ENCODE results near the gene C10orf67.
"Not testable (repeated sequence)": the region's sequence is repeated elsewhere in the genome, so short reads cannot be mapped to it uniquely, and the experiment has no call there.

C10orf67 gene

DNA sequence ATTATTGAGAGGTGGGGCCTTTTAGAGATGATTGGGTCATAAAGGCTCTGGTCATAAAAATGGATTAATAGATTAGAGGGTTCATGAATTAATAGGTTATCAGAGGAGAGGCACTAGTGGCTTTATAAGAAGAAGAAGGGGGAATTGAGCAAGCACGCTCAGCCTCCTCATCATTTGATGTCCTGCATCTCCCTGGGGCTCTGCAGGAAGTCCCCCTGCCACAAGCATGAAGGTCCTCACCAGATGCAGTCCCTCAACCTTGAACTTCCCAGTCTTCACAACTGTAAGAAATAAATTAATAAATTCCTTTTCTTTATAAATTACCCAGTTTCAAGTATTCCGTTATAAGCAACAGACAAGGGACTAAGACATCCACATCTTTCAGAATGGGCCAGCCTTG, 17.1 kb upstream of the C10orf67 start:
- Histone ChIP-seq H3K9ac (ENCODE audit: low read length) (no peak overlapping the region), H3K36me3 (ENCODE audit: control insufficient read depth, low read depth, low read length) (no peaks in the 10 kb centered on the region), H3K27me3 (ENCODE audit: control insufficient read depth, insufficient read depth, low read length) (no peaks in the 10 kb centered on the region), H3K9me3 (ENCODE audit: control insufficient read depth, low read depth, low read length) (no peaks in the 10 kb centered on the region), H3K4me3 (ENCODE audit: low read length) (no peak overlapping the region), H3K27ac (ENCODE audit: low read length) (no peak overlapping the region), H3K4me1 (ENCODE audit: control insufficient read depth, low read depth, low read length) (no peaks in the 10 kb centered on the region)

DNA sequence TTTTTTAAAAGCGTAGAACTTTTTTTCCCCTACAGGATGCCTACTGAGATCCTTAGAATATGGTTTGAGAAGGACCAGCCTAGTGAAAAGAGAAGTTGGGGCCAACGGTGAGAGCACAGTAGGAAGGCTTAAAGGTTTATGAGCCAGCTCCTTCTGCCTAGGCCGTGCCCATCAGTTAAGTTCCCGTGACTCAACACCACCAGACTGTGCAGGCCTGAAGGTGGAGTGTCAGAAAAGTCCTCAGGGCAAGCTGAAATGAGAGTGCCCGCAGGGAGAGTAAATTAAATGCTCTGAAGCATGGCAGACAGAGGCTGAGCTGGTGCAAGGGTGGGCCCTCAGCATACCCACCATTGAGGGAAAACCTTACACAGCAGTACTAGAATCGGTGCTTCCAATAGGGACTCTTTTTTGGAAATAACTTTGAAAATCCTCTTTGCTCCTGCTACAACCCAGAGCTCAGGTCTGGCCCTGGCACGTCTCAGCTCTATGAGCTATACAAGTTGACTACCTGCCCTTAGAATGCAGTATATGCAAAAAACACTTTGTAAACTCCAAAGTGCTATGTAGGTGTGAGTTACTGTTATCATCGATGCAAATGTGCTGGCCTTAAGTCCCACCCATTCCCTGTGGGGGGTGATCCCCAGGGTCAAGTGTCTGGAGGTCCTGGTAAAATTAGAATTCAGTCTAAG, 15.2 kb upstream of the C10orf67 start:
- no peak overlapping the region for H3K9ac ChIP-seq (ENCODE audit: low read length)
- no peak overlapping the region for H3K27ac ChIP-seq (ENCODE audit: low read length)
- H3K9me3 ChIP-seq (ENCODE audit: control insufficient read depth, low read depth, low read length), result no peaks in the 10 kb centered on the region
- no peaks in the 10 kb centered on the region for H3K27me3 ChIP-seq (ENCODE audit: control insufficient read depth, insufficient read depth, low read length)
- no peak overlapping the region for H3K4me3 ChIP-seq (ENCODE audit: low read length)
- no peaks in the 10 kb centered on the region for H3K4me1 ChIP-seq (ENCODE audit: control insufficient read depth, low read depth, low read length)
- no peaks in the 10 kb centered on the region for H3K36me3 ChIP-seq (ENCODE audit: control insufficient read depth, low read depth, low read length)

DNA sequence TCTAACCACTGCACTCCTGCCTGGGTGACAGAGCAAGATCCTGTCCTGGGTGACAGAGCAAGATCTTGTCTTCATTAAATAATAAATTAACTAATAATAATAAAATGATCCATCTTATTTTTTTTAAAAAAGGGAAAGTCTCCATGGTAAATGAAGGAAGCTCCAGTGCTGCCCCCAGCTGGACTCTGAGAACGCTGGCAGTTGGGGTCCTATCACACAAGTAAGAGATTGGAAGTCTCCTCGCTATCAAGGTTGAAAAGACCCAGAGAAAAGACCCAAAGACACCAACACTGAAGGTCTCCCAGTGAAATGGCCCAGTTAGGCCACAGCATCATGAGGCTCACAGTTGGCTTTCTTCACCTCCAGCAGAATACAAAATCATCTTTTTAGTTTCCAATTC, 13.8 kb upstream of the C10orf67 start:
- Histone ChIP-seq H3K9ac (ENCODE audit: low read length) (no peak overlapping the region), H3K4me1 (ENCODE audit: control insufficient read depth, low read depth, low read length) (no peaks in the 10 kb centered on the region)

DNA sequence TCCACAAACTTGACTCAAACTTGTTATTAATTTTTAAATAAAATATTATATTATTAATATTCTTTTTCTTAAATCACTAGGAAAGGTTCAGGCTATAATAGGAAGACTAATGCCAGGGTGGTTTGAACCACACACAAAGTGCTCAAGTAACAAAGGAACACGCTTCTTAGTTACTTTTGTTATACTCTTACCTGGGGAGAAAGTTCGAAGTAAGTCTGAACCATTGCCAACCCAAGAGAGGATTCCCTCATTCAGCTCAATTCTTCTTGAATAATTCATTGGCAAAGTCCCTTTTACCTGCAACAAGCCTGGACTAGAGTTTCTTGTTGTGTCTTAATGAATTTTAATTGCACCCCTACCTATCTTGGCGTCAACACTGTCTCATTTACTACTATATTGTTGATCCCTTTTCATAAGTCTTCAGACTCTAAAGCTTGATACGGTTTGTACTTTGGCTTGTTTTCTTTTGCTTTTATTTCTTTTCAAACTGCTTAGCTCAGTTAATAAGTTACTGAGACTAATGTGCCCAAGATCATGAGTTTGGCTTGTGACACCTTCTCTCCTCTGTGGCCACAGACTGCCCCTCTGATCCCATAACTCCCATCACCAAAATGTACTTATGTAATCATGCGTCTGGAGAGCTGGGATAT, 10.2 kb upstream of the C10orf67 start:
- Histone ChIP-seq H3K4me3 (ENCODE audit: low read length) (no peak overlapping the region), H3K9me3 (ENCODE audit: control insufficient read depth, low read depth, low read length) (no peaks in the 10 kb centered on the region), H3K4me1 (ENCODE audit: control insufficient read depth, low read depth, low read length) (no peaks in the 10 kb centered on the region), H3K27me3 (ENCODE audit: control insufficient read depth, insufficient read depth, low read length) (no peaks in the 10 kb centered on the region), H3K9ac (ENCODE audit: low read length) (no peak overlapping the region), H3K27ac (ENCODE audit: low read length) (no peak overlapping the region), H3K36me3 (ENCODE audit: control insufficient read depth, low read depth, low read length) (no peaks in the 10 kb centered on the region)

More for the DNA sequence above, 13.8 kb upstream of the C10orf67 start:
- H3K27me3 ChIP-seq (ENCODE audit: control insufficient read depth, insufficient read depth, low read length), result no peaks in the 10 kb centered on the region
- H3K9me3 ChIP-seq (ENCODE audit: control insufficient read depth, low read depth, low read length), result no peaks in the 10 kb centered on the region
- no peaks in the 10 kb centered on the region for H3K36me3 ChIP-seq (ENCODE audit: control insufficient read depth, low read depth, low read length)
- H3K4me3 ChIP-seq (ENCODE audit: low read length), result no peak overlapping the region
- no peak overlapping the region for H3K27ac ChIP-seq (ENCODE audit: low read length)

DNA sequence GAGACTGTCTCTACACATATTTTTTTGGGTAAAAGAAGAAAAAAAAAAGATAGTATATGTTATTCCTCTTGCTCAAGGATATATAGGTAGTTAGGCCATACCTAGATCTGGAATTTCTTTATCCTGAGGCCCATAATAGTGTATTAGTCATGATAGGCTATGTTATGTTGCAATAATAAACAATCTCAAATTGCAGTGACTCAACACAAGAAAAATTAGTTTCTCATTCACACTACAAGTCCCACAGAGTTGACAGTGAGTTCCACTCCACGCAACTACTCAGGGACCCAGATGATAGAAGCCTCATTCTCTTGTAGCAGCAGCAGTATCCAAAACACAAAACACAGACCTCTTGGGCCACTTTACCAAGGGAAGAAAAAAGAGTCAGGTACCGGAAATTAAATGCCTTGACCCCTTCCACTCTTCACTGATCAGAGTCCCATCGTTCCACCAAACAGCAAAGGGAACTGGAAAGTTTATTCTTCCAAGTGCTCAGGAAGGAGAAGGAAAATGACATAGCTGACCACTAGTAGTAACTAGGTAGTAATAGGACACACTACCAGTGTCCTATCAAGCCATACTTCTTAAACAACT, 7.4 kb upstream of the C10orf67 start:
- Histone ChIP-seq H3K27ac (ENCODE audit: low read length) (no peak overlapping the region), H3K4me1 (ENCODE audit: control insufficient read depth, low read depth, low read length) (no peaks in the 10 kb centered on the region), H3K9me3 (ENCODE audit: control insufficient read depth, low read depth, low read length) (no peaks in the 10 kb centered on the region), H3K36me3 (ENCODE audit: control insufficient read depth, low read depth, low read length) (no peaks in the 10 kb centered on the region), H3K27me3 (ENCODE audit: control insufficient read depth, insufficient read depth, low read length) (no peaks in the 10 kb centered on the region), H3K9ac (ENCODE audit: low read length) (no peak overlapping the region), H3K4me3 (ENCODE audit: low read length) (no peak overlapping the region)

DNA sequence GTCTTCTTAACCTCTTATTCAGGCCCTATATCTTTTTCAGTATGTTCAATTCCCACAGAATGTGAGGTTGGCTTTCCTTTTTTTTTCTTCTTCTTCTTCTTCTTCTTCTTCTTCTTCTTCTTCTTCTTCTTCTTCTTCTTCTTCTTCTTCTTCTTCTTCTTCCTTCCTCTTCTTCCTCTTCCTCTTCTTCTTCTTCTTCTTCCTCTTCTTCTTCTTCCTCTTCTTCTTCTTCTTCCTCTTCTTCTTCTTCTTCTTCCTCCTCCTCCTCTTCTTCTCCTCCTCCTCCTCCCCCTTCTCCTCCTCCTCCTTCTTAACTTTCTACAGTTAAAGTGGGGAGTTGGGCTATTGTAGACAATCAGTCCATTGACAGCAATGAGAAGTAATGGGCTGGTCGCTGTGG, 6.1 kb upstream of the C10orf67 start:
- H3K36me3 ChIP-seq (ENCODE audit: control insufficient read depth, low read depth, low read length); H3K9me3 ChIP-seq (ENCODE audit: control insufficient read depth, low read depth, low read length); H3K4me3 ChIP-seq (ENCODE audit: low read length); H3K27me3 ChIP-seq (ENCODE audit: control insufficient read depth, insufficient read depth, low read length); H3K9ac ChIP-seq (ENCODE audit: low read length); H3K27ac ChIP-seq (ENCODE audit: low read length); H3K4me1 ChIP-seq (ENCODE audit: control insufficient read depth, low read depth, low read length): not testable (repeated sequence)

DNA sequence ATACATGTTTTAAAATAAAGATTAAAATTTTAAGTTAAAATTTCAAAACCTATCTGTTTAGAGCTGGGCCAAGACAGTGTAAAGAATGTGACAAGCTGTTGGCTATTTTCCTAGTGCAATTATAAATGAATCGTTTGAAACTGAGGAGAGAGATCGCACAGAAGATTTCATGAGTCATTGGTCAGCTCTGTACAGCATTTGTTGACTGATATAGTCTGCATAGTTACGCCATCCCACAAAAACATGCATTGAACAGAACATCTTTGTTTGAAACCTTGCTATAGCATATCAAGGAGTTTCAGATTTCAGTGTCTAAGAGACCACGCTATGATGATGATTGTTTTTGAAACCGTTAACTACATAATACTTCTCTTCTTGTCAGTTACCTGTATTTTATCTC, 1.3 kb upstream of the C10orf67 start:
- Histone ChIP-seq H3K9me3 (ENCODE audit: control insufficient read depth, low read depth, low read length) (no peaks in the 10 kb centered on the region), H3K36me3 (ENCODE audit: control insufficient read depth, low read depth, low read length) (no peaks in the 10 kb centered on the region), H3K4me3 (ENCODE audit: low read length) (no peak overlapping the region), H3K27ac (ENCODE audit: low read length) (no peak overlapping the region), H3K9ac (ENCODE audit: low read length) (no peak overlapping the region), H3K27me3 (ENCODE audit: control insufficient read depth, insufficient read depth, low read length) (peaks cover 25% of the 10 kb centered on the region), H3K4me1 (ENCODE audit: control insufficient read depth, low read depth, low read length) (peaks cover 11% of the 10 kb centered on the region)

DNA sequence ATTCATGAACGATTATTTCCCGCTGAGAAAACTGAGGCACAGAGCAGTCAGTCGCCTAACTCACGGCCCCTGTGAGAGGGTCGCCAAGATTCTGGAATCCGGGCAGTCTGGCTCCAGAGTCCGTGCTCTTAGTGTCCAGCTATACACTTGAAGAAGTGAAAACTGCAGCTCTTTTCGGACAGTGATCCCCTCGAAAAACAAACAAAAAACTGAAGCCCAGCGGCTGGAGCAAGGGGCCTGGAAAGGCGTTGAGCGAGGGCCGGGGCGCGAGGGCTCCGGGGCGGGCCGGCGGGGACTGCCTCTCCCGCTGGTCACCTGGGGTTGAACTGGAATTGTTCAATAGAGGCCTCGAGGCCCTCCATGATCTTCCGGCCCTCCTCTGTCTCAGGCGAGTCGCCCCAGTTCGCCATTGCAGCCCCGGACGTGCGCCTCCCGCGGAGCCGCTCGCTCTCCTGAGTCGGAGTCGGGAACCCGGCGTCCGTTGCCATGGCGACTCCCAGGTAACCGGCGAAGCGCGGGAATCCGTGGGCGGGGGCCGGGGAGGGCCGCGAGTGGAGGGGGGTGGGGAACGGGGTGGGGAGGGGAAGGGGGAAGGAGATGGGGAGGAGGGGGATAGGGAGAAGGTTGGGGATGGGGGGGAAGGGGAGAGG, 881 bp downstream of the C10orf67 start:
- Histone ChIP-seq H3K4me3 (ENCODE audit: low read length) (peak overlapping the region; percentile 91), H3K4me1 (ENCODE audit: control insufficient read depth, low read depth, low read length) (peaks cover 11% of the 10 kb centered on the region), H3K9me3 (ENCODE audit: control insufficient read depth, low read depth, low read length) (no peaks in the 10 kb centered on the region), H3K36me3 (ENCODE audit: control insufficient read depth, low read depth, low read length) (no peaks in the 10 kb centered on the region), H3K9ac (ENCODE audit: low read length) (peak overlapping the region; percentile 53), H3K27me3 (ENCODE audit: control insufficient read depth, insufficient read depth, low read length) (peaks cover 25% of the 10 kb centered on the region), H3K27ac (ENCODE audit: low read length) (no peak overlapping the region)

DNA sequence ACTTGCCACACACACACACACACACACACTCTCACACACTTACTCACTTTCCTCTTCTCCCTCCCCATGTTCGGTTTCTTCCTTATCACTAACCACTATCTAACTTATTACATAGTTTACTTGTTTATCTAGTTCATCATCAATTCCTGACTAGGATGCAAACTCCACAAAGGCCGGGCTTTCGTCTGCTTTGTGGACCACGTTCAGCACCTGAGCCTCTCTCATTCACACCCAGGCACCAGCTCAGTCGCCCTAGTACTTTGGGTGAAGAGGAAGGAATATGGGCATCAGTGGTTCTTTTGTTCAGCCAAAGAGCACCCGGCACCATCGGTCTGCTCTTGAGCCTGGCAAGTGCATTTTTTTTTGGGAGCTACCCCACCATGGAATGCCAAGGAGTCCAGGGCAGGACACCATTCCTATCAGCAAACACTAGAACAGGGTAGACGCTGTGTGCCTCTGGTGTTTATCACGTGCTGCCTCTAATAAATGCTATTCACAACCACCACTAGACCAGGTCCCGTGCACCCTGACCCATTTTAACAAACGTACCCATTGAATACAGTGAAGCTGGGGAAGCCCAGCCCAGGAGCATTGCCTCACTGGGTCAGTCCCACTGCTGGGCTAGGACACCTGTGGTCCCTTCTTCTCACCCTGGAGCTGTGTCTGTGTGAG, 2.2 kb downstream of the C10orf67 start:
- Histone ChIP-seq H3K4me1 (ENCODE audit: control insufficient read depth, low read depth, low read length) (peaks cover 11% of the 10 kb centered on the region), H3K9me3 (ENCODE audit: control insufficient read depth, low read depth, low read length) (no peaks in the 10 kb centered on the region), H3K4me3 (ENCODE audit: low read length) (no peak overlapping the region), H3K27me3 (ENCODE audit: control insufficient read depth, insufficient read depth, low read length) (peaks cover 25% of the 10 kb centered on the region), H3K27ac (ENCODE audit: low read length) (no peak overlapping the region), H3K9ac (ENCODE audit: low read length) (no peak overlapping the region), H3K36me3 (ENCODE audit: control insufficient read depth, low read depth, low read length) (no peaks in the 10 kb centered on the region)

DNA sequence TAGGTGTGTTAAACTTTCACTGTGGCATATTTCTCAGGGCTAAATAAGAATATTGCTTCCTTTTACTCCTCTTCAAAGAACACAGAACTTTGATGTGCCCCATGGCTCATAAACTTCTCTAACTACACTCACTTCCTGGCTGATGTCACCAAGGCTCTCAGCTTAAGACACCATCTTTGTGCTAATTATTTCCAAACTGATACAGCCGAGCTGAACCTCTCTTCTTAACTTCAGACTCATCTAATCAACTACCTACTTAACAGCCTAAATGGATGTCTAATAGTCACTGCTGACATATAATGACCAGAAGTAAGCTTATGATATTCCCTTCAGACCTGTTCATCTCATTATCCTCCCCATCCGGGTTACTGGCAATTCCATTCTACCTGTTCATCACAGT, 3.6 kb downstream of the C10orf67 start:
- H3K9ac ChIP-seq (ENCODE audit: low read length), result no peak overlapping the region
- no peak overlapping the region for H3K27ac ChIP-seq (ENCODE audit: low read length)
- H3K9me3 ChIP-seq (ENCODE audit: control insufficient read depth, low read depth, low read length), result no peaks in the 10 kb centered on the region
- peaks cover 11% of the 10 kb centered on the region for H3K4me1 ChIP-seq (ENCODE audit: control insufficient read depth, low read depth, low read length)
- peaks cover 25% of the 10 kb centered on the region for H3K27me3 ChIP-seq (ENCODE audit: control insufficient read depth, insufficient read depth, low read length)
- no peaks in the 10 kb centered on the region for H3K36me3 ChIP-seq (ENCODE audit: control insufficient read depth, low read depth, low read length)
- H3K4me3 ChIP-seq (ENCODE audit: low read length), result no peak overlapping the region

DNA sequence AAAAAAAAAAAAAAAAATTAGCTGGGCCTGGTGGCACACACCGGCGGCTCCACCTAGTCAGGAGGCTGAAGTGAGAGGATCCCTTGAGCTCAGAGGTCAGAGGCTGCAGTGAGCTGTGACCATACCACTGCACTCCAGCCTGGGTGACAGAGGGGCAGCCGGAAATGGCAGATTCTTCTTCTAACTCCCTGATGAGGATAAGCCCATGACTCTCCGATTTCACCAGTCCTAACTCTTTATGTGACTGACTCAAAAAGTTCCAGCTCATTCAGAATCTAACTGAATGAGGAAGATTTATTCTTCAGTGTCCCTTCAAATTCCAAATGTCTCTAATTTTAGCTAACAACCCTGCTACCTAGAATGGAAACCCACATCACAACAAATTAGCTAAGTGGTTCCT, 4.2 kb downstream of the C10orf67 start:
- Histone ChIP-seq H3K27me3 (ENCODE audit: control insufficient read depth, insufficient read depth, low read length) (peaks cover 25% of the 10 kb centered on the region), H3K27ac (ENCODE audit: low read length) (no peak overlapping the region), H3K9ac (ENCODE audit: low read length) (no peak overlapping the region), H3K4me3 (ENCODE audit: low read length) (no peak overlapping the region), H3K4me1 (ENCODE audit: control insufficient read depth, low read depth, low read length) (peaks cover 11% of the 10 kb centered on the region), H3K36me3 (ENCODE audit: control insufficient read depth, low read depth, low read length) (no peaks in the 10 kb centered on the region), H3K9me3 (ENCODE audit: control insufficient read depth, low read depth, low read length) (no peaks in the 10 kb centered on the region)
